ENCODE measurements around the gene SLC24A4. TPM values are rescaled to one million over a fixed set of nuclear protein-coding genes. Genes with fewer than 3 reads are reported as not detected.

SLC24A4 gene
- total RNA-seq, 1 experiment from 2014 or later, result not detected

GRCh38 chr14:92397953-92398564 lies 75.1 kb downstream of the SLC24A4 start:
- CTCF ChIA-PET, result no interaction called here
- H3K9me3 Mint-ChIP-seq (ENCODE audit: unreplicated experiment), result no peaks in the 10 kb centered on the region
- no peak for DNase-seq (ENCODE audit: unreplicated experiment)
- H3K27ac Mint-ChIP-seq (ENCODE audit: low read depth, unreplicated experiment), result no peak overlapping the region
- intact Hi-C loops (cut with micrococcal nuclease), result no loop called here
- H3K4me3 Mint-ChIP-seq (ENCODE audit: unreplicated experiment), result no peak overlapping the region
- TF ChIP-seq, protein P1, sequence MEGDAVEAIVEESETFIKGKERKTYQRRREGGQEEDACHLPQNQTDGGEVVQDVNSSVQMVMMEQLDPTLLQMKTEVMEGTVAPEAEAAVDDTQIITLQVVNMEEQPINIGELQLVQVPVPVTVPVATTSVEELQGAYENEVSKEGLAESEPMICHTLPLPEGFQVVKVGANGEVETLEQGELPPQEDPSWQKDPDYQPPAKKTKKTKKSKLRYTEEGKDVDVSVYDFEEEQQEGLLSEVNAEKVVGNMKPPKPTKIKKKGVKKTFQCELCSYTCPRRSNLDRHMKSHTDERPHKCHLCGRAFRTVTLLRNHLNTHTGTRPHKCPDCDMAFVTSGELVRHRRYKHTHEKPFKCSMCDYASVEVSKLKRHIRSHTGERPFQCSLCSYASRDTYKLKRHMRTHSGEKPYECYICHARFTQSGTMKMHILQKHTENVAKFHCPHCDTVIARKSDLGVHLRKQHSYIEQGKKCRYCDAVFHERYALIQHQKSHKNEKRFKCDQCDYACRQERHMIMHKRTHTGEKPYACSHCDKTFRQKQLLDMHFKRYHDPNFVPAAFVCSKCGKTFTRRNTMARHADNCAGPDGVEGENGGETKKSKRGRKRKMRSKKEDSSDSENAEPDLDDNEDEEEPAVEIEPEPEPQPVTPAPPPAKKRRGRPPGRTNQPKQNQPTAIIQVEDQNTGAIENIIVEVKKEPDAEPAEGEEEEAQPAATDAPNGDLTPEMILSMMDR (IDR thresholded peaks at IDR 0.05; ENCODE audit: unreplicated experiment), result no peak
- no peaks in the 10 kb centered on the region for H3K27me3 Mint-ChIP-seq (ENCODE audit: insufficient read depth, unreplicated experiment)
- BruUV-seq (replicated peaks), result no TSS peak
- POLR2A ChIA-PET, result no interaction called here
- H3K4me1 Mint-ChIP-seq (ENCODE audit: insufficient read depth, unreplicated experiment), result peaks cover 14% of the 10 kb centered on the region
- no peaks in the 10 kb centered on the region for H3K36me3 Mint-ChIP-seq (ENCODE audit: insufficient read depth, unreplicated experiment)

DNA sequence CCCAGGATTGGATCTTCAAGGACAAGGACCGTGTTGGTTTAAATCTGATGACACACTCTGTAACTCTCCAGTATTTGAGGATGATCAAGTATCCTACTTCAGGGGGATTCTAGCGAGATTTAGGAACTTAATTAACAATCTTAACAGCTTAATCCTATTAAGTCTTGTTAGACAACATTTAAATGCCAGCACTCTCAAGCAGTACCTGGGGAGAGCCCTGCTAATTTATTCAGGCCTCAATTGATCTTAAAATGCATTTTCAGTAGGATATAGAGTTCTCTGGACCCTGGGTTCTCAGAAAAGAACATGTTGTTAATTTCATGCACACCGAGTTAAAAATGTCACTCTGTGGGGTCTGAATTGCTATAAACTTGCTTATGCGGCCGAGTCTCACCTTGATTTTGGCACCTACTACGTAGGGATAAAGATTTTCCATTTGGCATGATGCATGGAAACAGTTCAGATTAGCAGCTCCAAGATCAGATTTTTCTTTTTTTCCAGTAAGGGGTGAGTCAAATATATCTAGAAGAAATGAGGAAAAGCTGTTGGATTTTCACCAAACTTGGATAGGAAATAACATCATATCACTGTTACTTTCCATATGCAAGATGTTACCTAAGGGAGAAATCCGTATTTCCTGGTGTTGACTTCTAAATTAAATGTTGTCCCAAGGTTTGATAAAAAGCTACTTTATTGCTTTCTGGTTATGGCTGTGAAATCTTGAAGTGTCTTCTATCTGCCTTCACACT lies 76.1 kb downstream of the SLC24A4 start:
- POLR2A ChIA-PET, result interaction anchor here (0.6 kb wide), 1 partner anchor 9 kb away, joined by 3 read pairs; no protein-coding TSS in a partner anchor
- TF ChIP-seq, protein P1 (IDR thresholded peaks at IDR 0.05; ENCODE audit: unreplicated experiment), result no peak
- no peak for DNase-seq (ENCODE audit: unreplicated experiment)
- no peaks in the 10 kb centered on the region for H3K27me3 Mint-ChIP-seq (ENCODE audit: insufficient read depth, unreplicated experiment)
- intact Hi-C loops (cut with micrococcal nuclease), result no loop called here
- H3K27ac Mint-ChIP-seq (ENCODE audit: low read depth, unreplicated experiment), result no peak overlapping the region
- H3K9me3 Mint-ChIP-seq (ENCODE audit: unreplicated experiment), result no peaks in the 10 kb centered on the region
- H3K4me3 Mint-ChIP-seq (ENCODE audit: unreplicated experiment), result no peak overlapping the region
- BruUV-seq (replicated peaks), result no TSS peak
- H3K36me3 Mint-ChIP-seq (ENCODE audit: insufficient read depth, unreplicated experiment), result no peaks in the 10 kb centered on the region
- peaks cover 14% of the 10 kb centered on the region for H3K4me1 Mint-ChIP-seq (ENCODE audit: insufficient read depth, unreplicated experiment)
- CTCF ChIA-PET, result interaction anchor here (0.7 kb wide), 1 partner anchor 232 kb away, joined by 3 read pairs; no protein-coding TSS in a partner anchor

GRCh38 chr14:92400579-92401444 lies 77.8 kb downstream of the SLC24A4 start:
- intact Hi-C loops (cut with micrococcal nuclease), result no loop called here

More at GRCh38 chr14:92400579-92401444, 77.8 kb downstream of the SLC24A4 start:
- POLR2A ChIA-PET, result no interaction called here
- TF ChIP-seq, protein P1 (IDR thresholded peaks at IDR 0.05; ENCODE audit: unreplicated experiment), result no peak
- no peaks in the 10 kb centered on the region for H3K36me3 Mint-ChIP-seq (ENCODE audit: insufficient read depth, unreplicated experiment)
- peaks cover 14% of the 10 kb centered on the region for H3K4me1 Mint-ChIP-seq (ENCODE audit: insufficient read depth, unreplicated experiment)
- no peak overlapping the region for H3K4me3 Mint-ChIP-seq (ENCODE audit: unreplicated experiment)
- no peak for DNase-seq (ENCODE audit: unreplicated experiment)
- no peaks in the 10 kb centered on the region for H3K27me3 Mint-ChIP-seq (ENCODE audit: insufficient read depth, unreplicated experiment)
- no TSS peak for BruUV-seq (replicated peaks)
- no peak overlapping the region for H3K27ac Mint-ChIP-seq (ENCODE audit: low read depth, unreplicated experiment)
- CTCF ChIA-PET, result no interaction called here
- H3K9me3 Mint-ChIP-seq (ENCODE audit: unreplicated experiment), result no peaks in the 10 kb centered on the region

Data from MCF 10A (cell line).